NCI-H524 (cell line): Measurements from ENCODE around the gene LIAS.
A peak's percentile ranks its signal among the peaks of the same experiment; 100 is the strongest.
"Not testable (repeated sequence)": the region's sequence is repeated elsewhere in the genome, so short reads cannot be mapped to it uniquely, and the experiment has no call there.

Experiments used
- DNase-seq, 2 experiments: peaks; one replicate each; lab custom pipeline; 2025; lab: John Stamatoyannopoulos, UW

The LIAS gene

DNA sequence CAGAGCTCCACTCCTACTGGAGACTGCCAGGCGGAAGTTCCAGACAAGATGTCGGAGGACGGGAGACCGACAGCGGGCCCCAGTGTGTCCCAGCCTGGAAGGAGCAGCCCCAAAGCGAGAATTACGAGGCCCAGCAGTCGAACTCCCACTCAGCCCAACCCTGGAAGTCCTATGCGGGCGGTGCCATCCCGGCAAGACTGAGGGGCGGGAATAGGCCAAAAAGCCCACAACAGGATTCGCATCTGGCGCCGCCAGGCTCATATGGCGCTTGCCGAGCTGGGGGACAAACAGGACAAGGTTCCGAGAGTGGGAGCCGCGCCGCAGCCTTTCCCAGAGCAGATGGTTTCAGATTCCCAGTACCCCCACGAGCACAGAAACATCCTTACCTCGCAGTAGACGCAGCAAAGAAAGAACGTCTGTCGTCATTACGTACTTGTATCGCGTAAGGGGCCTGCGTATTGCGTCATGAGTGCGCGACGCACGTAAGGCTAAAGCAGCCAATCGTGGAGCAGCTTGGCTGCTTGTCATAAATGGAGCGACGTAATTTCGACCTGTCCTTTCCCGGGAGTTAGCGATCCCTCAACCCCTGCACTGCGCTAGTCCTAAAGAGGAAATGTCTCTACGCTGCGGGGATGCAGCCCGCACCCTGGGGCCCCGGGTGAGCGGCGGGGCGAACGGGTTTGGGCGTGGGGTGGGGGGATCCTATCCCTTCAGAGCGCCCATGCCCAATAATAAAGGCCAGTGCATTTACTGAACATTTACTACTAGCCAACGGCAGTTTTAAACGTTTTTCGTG, at the start of gene LIAS, which contains the start of gene RPL9:
TSS of gene LIAS (plus strand) at position 552 of the 796 bp plus-strand sequence. CDS start at position 614, 62 bp downstream.
TSS of gene RPL9 (minus strand) at position 418 of the 796 bp plus-strand sequence. CDS start 483 bp downstream, outside the sequence.
- peak; percentile 96 to 99 for DNase-seq

DNA sequence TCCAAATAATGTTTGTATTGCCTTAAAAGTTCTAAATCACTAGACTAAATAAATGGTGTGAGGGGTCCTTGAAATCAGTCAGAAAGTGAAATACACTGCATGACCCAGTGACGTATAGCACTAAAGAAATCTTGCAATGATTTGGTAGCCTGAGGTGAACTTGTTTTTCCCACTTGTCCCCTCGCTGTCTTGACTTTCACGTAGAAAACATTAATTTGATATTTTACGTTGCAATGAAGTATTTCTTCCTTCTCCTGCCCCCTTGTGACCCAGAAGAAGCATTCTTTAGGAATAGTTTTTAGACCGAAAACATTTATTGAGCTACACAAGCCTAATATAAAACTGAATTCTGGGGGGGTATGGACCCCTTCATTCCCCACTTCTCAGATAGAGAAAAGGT, 48.4 kb upstream of the LIAS start:
- no peak for DNase-seq

DNA sequence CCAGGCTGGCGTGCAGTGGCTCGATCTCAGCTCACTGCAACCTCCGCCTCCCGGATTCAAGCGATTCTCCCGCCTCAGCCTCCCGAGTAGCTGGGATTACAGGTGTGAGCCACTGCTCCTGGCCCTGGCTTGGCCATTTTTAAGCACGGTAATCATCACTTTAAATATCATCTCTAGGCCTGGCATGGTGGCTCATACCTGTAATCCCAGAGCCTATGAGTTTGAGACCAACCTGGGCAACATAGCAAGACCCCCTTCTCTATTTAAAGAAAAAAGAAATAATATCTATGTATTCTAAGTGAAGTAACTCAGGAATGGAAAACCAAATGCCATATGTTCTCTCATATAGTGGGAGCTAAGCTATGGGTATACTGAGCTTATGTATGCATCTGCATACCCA, 47.3 kb upstream of the LIAS start:
- not testable (repeated sequence) for DNase-seq

DNA sequence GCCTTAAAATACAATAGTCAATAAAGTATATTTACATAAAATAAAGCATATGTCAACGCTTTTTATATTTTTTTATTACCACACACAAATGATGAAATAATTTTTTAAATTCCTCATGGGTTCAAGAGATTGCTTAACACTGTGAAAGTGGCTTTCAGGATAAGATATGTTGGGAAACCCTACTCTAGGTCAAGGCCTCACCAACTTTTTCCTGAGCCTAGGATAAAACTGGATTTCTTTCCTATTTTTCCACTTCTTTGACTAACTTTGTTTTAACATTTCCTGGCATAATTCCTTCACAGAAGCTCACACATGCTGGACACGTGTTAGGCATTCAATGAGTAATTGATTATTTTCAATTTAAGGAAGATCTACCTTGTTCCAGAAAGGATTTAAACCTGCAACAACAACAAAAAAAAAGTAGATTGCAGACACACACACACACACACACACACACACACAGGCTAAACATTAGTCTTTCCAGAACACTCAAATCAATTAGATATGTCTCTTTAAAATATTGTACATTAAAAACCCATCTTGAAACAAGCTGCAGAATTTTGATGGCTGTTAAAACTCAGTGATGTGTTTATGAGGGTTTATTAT, 43.1 kb upstream of the LIAS start:
- no peak for DNase-seq

DNA sequence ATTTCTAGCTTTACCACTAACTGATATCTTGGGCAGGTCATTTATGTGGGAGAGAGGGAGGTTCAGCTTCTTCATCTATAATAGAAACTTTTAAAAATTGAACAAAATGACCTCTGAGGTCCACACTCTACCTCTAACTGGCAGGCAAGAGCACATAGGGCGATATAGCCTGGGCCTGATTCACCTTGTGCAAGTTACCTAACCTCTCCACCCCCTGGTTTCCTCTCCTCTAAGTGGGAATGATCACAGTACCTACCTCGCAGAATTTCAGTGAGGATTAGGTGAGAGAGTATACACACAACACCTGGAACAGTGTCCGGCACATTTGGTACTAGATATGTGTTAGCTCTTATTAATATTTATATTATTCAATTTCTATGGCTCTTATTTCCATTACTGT, 36.6 kb upstream of the LIAS start:
- no peak for DNase-seq

DNA sequence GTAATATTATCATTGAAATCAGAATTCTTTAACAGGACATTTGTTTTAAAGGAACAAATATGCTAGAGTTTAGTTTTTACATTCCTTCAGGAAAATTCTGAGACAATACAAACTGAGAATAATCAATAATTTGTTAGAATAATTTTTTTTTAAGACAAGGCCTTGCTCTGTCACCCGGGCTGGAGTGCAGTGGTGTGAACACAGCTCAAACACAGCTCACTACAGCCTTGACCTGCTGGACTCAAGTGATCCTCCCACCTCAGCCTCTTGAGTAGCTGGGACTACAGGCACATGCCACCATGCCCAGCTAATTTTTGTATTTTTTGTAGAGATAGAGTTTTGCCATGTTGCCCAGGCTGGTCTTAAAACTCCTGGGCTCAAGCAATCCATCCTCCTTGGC, 33.6 kb upstream of the LIAS start:
- DNase-seq, result not testable (repeated sequence)

DNA sequence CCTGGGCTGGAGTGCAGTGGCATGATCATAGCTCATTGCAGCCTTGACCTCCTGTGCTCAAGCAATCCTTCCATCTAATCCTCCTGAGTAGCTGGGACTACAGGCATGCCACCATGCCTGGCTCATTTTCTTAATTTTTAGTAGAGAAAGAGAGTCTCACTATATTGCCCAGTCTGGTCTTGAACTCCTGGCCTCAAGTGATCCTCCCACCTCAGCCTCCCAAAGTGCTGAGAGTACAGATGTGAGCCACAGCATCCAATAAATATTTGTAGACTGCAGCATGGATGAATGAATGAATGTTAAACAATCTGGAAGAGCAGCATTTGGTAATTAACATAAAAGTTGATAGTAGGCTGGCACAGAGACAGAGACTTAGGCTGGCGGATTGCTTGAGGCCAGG, 32.1 kb upstream of the LIAS start:
- DNase-seq, result no peak

DNA sequence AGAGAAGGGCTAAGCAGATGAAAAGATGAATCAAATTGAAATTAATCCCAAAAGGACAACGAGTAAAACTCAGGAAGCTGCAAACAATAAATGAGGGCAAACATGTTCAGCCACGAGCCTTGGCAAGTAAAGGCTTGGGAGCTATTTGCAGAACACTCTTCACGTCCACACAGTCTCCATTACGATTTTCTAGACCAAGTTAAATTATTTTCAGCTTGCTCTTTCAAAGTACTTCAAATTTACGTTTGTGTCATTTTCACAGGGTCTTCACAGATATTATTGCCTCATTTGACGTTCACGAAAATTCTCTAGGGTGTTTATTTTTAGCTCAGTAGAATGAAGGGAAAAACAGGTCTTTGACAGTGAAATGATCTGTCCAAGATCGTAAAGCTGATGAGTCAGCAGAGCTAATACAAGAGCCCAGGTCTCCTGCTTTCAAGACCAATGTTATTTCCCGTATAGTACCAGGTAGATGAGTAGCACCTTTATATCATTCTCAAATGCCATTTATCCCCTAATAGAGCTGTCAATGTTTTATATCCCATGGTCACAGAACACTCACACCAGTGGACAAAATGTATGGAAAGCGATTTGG, 31.2 kb upstream of the LIAS start:
- DNase-seq, result no peak

DNA sequence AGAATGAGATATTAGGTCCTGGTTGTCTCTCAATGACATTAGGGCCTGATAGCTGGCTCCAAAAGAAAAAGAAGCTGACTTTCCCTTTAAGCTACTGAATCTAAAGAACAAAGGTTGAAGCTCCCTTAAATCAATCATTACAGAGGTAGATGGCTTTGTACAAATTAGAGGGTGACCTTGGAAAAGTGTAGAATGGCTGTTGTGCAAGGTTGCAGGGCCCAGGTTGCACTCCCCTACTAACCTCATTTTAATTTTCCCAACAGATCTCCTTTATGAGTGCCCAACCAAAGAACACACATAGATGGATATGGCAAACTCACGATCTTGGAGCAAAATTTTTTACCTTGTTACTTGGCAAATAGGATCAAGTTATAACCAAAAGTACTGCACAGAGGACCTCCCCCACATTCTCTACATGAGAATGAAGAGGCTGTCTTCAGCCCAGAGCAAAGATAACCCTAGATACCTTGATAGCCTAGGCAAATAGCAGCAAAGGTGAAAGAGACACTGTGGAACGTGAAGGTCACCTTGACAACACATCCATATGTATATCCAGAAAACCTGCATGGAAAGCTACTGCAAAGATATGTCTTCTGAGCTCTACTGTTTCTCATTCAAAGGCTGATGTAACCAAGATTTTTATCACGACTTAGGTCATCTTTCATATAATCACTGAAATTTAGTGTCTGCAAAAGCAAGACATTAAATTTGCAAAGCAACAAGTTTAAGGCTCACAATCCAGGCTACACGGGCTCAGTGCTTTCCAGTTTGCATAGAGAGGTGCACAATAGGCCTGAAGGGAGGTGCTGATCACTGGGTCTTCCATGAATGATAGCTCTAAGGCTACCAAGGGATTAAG, 29.2 kb upstream of the LIAS start:
- DNase-seq, result no peak

DNA sequence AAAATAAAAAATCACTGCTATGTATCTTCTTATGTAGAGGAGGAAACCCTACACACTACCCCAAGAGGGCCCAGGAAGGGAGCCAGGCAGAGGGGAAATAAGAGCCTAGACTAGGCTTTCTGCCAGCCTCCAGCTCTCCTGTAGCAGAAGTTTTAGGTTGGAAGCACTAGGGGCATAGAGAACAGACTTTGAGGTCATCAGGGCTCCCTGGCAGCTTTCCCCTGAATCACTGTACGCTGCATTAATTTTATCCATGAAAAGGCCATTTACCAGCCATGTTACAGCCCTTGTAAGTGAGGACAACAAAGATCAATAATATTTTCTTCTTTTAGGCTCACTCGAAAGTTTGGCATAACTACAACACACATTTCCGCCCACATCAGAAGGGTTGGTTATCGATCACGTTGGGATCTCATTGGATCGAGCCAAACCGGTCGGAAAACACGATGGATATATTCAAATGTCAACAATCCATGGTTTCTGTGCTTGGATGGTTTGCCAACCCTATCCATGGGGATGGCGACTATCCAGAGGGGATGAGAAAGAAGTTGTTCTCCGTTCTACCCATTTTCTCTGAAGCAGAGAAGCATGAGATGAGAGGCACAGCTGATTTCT, 24.9 kb upstream of the LIAS start:
- DNase-seq, result no peak

DNA sequence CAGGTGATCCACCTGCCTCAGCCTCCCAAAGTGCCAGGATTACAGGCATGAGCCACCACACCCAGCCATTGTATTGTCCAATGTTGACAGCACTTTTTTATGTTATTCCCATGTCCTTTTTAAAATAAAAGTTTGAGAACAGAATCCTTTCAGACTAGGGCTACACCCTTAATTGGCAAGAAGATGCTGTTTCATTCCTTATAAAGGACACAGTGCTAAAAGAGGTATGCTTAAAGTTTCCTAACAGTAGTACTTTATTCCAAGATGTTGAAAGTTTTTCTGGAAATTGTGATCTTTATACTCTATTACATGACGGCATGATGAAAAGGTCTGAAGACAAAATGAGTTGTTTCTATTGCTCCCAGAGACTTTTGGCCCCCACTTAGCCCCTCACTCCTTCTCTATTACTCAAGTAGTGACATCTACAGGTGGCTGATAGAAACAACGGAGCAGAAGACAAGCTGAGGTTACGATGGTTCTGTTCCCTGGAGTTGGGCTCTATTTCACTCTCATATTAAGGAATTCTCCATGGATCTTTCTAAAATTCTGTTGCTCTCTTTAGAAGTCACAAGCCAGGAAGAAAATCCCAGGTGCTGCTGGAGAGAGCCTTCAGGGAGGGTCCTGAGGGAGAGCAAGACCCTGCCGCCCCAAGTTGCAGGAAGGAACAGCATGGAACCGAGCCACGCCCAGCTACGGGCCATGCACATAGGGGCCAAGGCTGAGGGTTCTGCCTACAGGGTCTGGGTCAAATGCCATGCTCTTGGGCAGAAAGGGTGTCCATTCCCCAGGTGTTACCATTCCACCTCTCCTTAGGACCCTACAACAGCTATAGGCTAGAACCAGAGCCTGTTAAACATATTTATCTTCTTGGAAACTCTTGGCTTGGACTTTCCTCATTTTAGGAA, 22.9 kb upstream of the LIAS start:
- DNase-seq, result no peak

DNA sequence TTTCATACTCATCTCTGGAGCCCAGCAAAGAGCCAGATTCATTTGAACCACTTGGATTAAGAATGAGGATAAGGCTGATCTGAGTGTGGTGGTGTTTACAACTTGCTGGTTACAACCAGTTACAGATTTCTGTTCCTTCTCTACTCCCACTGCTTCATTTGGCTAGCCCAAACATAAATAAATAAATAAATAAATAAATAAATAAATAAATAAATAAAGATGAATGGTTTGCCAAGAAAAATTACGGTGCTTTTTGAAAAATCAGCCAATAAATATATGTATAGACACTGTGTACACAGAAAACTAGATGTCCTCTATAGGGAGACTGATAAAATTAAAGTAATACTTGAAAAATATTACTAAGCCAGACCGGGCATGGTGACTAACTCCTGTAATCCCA, 17.3 kb upstream of the LIAS start:
- no peak for DNase-seq

DNA sequence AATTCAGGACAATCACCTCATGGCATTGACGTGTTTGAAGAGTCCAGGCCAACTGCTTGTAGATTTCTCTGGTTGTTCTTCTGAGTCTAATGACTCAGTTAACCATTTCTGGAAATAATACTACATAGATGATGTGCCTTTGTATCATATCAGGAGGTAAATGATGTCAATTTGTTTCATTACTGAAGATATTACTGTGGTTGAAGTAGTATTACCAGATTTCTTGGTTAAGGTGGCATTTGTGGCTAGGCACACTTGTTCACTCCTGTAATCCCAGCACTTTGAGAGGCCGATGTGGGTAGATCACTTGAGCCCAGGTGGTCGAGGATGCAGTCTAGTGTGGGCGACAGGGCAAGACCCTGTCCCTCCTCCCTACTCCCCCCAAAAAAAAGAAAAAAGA, 15.9 kb upstream of the LIAS start:
- peak in 1 of 2 experiments; percentile 42 for DNase-seq

DNA sequence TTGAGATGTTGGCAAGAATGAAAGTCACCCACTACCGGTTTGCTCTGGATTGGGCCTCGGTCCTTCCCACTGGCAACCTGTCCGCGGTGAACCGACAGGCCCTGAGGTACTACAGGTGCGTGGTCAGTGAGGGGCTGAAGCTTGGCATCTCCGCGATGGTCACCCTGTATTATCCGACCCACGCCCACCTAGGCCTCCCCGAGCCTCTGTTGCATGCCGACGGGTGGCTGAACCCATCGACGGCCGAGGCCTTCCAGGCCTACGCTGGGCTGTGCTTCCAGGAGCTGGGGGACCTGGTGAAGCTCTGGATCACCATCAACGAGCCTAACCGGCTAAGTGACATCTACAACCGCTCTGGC, 12.4 kb upstream of the LIAS start:
- DNase-seq, result no peak

DNA sequence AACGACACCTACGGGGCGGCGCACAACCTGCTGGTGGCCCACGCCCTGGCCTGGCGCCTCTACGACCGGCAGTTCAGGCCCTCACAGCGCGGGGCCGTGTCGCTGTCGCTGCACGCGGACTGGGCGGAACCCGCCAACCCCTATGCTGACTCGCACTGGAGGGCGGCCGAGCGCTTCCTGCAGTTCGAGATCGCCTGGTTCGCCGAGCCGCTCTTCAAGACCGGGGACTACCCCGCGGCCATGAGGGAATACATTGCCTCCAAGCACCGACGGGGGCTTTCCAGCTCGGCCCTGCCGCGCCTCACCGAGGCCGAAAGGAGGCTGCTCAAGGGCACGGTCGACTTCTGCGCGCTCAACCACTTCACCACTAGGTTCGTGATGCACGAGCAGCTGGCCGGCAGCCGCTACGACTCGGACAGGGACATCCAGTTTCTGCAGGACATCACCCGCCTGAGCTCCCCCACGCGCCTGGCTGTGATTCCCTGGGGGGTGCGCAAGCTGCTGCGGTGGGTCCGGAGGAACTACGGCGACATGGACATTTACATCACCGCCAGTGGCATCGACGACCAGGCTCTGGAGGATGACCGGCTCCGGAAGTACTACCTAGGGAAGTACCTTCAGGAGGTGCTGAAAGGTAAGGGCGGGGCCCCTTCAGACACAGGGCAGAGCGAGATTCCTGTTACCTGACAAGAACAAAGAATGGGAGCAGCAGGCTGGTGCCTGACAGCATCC, 11.8 kb upstream of the LIAS start:
- DNase-seq, result peak in 1 of 2 experiments; percentile 14

DNA sequence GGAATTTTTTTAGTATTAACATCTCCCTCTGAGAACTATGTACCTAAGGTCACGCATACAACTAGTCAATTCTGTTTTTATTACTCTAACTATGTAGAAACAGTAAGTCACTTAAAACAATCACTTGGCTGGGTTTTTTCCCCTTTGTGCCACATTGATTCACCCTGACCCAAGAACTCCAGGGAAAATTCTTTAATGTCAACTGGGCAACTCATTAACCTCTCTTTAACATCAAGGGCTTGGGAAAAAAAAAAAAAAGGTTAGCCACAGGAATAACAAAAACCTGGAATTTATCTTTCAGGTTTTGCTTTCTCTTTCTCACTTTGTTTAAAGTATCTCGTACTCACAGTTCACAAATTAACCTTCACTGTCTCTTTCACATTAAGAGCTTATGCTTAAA, 8.2 kb upstream of the LIAS start:
- DNase-seq, result no peak

DNA sequence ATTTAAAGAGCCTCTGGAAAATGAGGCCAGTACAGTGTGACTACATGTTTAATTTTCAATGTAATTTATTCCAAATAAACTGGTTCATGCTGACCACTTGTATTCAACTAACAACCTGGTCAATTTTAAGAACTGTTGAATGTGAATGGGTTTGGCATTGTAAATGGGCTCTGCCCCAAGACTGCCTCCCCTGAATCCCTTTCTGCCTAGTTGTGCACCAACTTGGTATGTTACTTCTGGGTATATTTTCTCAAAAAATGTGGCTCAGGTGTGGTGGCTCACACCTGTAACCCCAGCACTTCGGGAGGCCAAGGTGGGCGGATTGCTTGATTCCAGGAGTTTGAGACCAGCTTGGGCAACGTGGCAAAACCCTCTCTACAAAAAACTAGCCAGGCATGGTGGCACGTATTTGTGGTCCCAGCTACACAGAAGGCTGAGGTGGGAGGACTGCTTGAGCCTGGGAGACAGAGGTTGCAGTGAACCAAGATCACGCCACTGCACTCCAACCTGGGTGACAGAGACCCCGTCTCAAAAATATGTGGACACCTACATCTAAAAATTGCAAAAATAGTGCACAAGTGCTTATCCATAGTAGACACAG, 7.3 kb upstream of the LIAS start:
- DNase-seq, result no peak

DNA sequence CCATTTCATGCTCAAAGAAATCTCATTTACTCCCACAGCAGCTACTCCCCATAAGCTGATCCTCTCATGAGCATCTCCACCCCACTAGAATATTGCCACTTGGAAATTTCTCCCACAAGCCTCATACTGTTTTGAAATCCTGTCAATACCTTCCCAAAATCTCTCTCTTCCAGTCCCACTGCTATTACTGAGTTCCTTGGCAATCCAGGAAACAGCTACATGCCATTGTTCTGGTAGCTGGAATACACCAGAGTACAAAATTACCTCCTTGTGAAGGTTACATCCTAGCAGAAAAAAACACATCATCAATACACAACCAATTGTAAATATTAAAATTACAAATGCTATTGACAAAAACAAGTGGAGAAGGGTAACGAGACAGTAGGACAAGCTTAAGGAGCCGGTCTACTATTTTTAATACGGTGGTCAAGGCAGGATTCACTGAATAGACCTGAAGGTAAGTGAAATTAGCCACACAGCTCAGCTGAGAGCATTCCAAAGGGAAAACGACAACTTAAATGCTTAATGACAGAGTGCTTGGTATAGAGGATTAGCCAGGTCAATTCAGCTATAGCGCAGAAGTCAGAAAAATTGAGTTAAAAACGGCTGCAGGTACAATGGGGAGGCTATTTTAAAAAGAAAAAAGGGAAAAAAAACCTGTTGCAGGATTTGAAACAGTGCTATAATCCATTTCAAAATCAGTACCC, 6.5 kb upstream of the LIAS start:
- DNase-seq, result no peak
